H1 (cell line): ENCODE results near the gene ZBTB45. TPM values are rescaled to one million over a fixed set of nuclear protein-coding genes. Genes with fewer than 3 reads are reported as not detected.

Source experiments
- CTCF ChIA-PET: fragments of 300-600 bp; sonication (Branson Sonifier 250); formaldehyde crosslinking; loops from one replicate; lab custom pipeline; 2021; ENCODE audit not compliant: partially characterized antibody; lab: Charles Lee
- POLR2A ChIA-PET: fragments of 300-600 bp; sonication (Branson Sonifier 250); formaldehyde crosslinking; loops from one replicate; lab custom pipeline; 2021; ENCODE audit warnings: inconsistent platforms; ENCODE audit not compliant: partially characterized antibody; lab: Charles Lee
- DNase-seq, 2 experiments: peaks; one replicate each; pipeline versions ENCODE4 v3.0.0 to v3.0.0-alpha.2; 2010 to 2022; ENCODE audit warnings: low spot score in 2 of 2, low read depth in 1 of 2, mixed read lengths in 1 of 2
- FAIRE-seq: peaks from 2 replicates; lab custom pipeline; 2011; peaks lifted over from hg19 to GRCh38; lab: Jason Lieb, UNC
- H2AFZ ChIP-seq: 2 replicates; pipeline ENCODE4 v1.8.1; 2012; ENCODE audit warnings: low read length, inconsistent platforms
- H2AK5ac ChIP-seq: 2 replicates; pipeline ENCODE4 v1.6.1; 2013; ENCODE audit warnings: low read depth, low read length
- H2BK120ac ChIP-seq: replicated peaks from 2 replicates; pipeline ENCODE3; 2013; ENCODE audit warnings: low read depth, low read length, inconsistent platforms
- H2BK12ac ChIP-seq: 2 replicates; pipeline ENCODE4 v1.6.1; 2013; ENCODE audit warnings: low read depth, low read length
- H2BK15ac ChIP-seq: 2 replicates; pipeline ENCODE4 v1.6.1; 2013; ENCODE audit warnings: low read length
- H2BK20ac ChIP-seq: 2 replicates; pipeline ENCODE4 v1.6.1; 2013; ENCODE audit warnings: low read length
- H2BK5ac ChIP-seq: 2 replicates; pipeline ENCODE4 v1.6.1; 2013; ENCODE audit warnings: low read depth, low read length
- H3K14ac ChIP-seq: 2 replicates; pipeline ENCODE4 v1.6.1; 2013; ENCODE audit warnings: inconsistent platforms; ENCODE audit not compliant: insufficient read length
- H3K18ac ChIP-seq: 2 replicates; pipeline ENCODE4 v1.6.1; 2013; ENCODE audit warnings: low read length; ENCODE audit errors: extremely low read depth
- H3K23ac ChIP-seq: 2 replicates; pipeline ENCODE4 v1.6.1; 2013; ENCODE audit warnings: inconsistent platforms; ENCODE audit not compliant: insufficient read length
- H3K23me2 ChIP-seq: 2 replicates; pipeline ENCODE4 v1.6.1; 2013; ENCODE audit warnings: low read depth, low read length
- H3K27ac ChIP-seq: 2 replicates; pipeline ENCODE4 v1.6.1; 2011; ENCODE audit warnings: low read depth, low read length, inconsistent platforms
- H3K27me3 ChIP-seq, 4 experiments: replicated peaks in 1 of 4; 1 replicate in 1 of 4; 2 replicates in 3 of 4; pipeline versions ENCODE4 v1.6.1 to v1.8.1; 2011 to 2013; ENCODE audit warnings: low read length in 3 of 4, mild to moderate bottlenecking in 3 of 4, inconsistent platforms in 2 of 4, mixed read lengths in 2 of 4, moderate library complexity in 1 of 4; ENCODE audit not compliant: control insufficient read depth in 3 of 4, insufficient read depth in 3 of 4; ENCODE audit errors: extremely low read depth in 1 of 4
- H3K36me3 ChIP-seq, 4 experiments: 2 replicates each; pipeline versions ENCODE4 v1.6.1 to v1.8.1; 2011 to 2013; ENCODE audit warnings: mild to moderate bottlenecking in 4 of 4, low read length in 3 of 4, moderate library complexity in 2 of 4, control low read depth in 1 of 4, inconsistent platforms in 1 of 4; ENCODE audit not compliant: insufficient read depth in 4 of 4, control insufficient read depth in 2 of 4
- H3K4ac ChIP-seq: replicated peaks from 2 replicates; pipeline ENCODE3; 2013; ENCODE audit warnings: low read length, low read depth, mixed read lengths, inconsistent platforms; ENCODE audit not compliant: insufficient read length
- H3K4me1 ChIP-seq, 4 experiments: replicated peaks in 1 of 4; 1 replicate in 1 of 4; 2 replicates in 3 of 4; pipeline versions ENCODE4 v1.6.1 to v1.8.1; 2011 to 2013; ENCODE audit warnings: low read length in 3 of 4, inconsistent platforms in 2 of 4, mixed read lengths in 1 of 4; ENCODE audit not compliant: insufficient read depth in 4 of 4, control insufficient read depth in 3 of 4
- H3K4me2 ChIP-seq, 2 experiments: 2 replicates each; pipeline versions ENCODE4 v1.6.1 to v1.8.1; 2011 to 2013; ENCODE audit warnings: low read depth in 2 of 2, low read length in 2 of 2, control low read depth in 1 of 2, inconsistent platforms in 1 of 2, mild to moderate bottlenecking in 1 of 2; ENCODE audit not compliant: insufficient read depth in 1 of 2
- H3K4me3 ChIP-seq, 4 experiments: fragments of 200-600, 300-600 bp in 1 of 4; sonication (generic), shearing (Covaris generic), sonication (Bioruptor Twin) in 1 of 4; 2 replicates each; pipeline versions ENCODE4 v1.5.1 to v1.8.1; 2011 to 2016; ENCODE audit warnings: low read length in 4 of 4, low read depth in 3 of 4, control low read depth in 2 of 4, inconsistent platforms in 2 of 4, mild to moderate bottlenecking in 2 of 4, mixed read lengths in 1 of 4, moderate library complexity in 1 of 4; ENCODE audit not compliant: insufficient read depth in 2 of 4; ENCODE audit errors: extremely low read depth in 1 of 4
- H3K56ac ChIP-seq: replicated peaks from 2 replicates; pipeline ENCODE3; 2013; ENCODE audit warnings: low read depth, mild to moderate bottlenecking, mixed read lengths, low read length, inconsistent platforms; ENCODE audit not compliant: insufficient read length
- H3K79me1 ChIP-seq: 2 replicates; pipeline ENCODE4 v1.6.1; 2013; ENCODE audit warnings: low read depth, low read length, control low read depth
- H3K79me2 ChIP-seq, 2 experiments: 2 replicates each; pipeline versions ENCODE4 v1.6.1 to v1.8.1; 2012 to 2013; ENCODE audit warnings: low read length in 2 of 2, mild to moderate bottlenecking in 2 of 2, inconsistent platforms in 1 of 2; ENCODE audit not compliant: insufficient read depth in 2 of 2, control insufficient read depth in 1 of 2
- H3K9ac ChIP-seq, 4 experiments: replicated peaks in 1 of 4; 1 replicate in 1 of 4; 2 replicates in 3 of 4; pipeline versions ENCODE4 v1.6.1 to v1.8.1; 2011 to 2013; ENCODE audit warnings: low read depth in 3 of 4, low read length in 3 of 4, control low read depth in 2 of 4, mild to moderate bottlenecking in 2 of 4, moderate library complexity in 2 of 4, inconsistent platforms in 1 of 4; ENCODE audit errors: extremely low read depth in 1 of 4
- H3K9me3 ChIP-seq, 2 experiments: 2 replicates each; pipeline versions ENCODE4 v1.6.1 to v1.8.1; 2012 to 2013; ENCODE audit warnings: mild to moderate bottlenecking in 2 of 2, moderate library complexity in 2 of 2, control low read depth in 1 of 2, inconsistent platforms in 1 of 2, low read depth in 1 of 2, low read length in 1 of 2, mixed read lengths in 1 of 2; ENCODE audit not compliant: insufficient read depth in 2 of 2
- H4K20me1 ChIP-seq, 2 experiments: replicated peaks in 1 of 2; 2 replicates each; pipeline versions ENCODE3 to v1.8.1; 2011 to 2013; ENCODE audit warnings: inconsistent platforms in 2 of 2, low read length in 2 of 2, mild to moderate bottlenecking in 1 of 2; ENCODE audit not compliant: insufficient read depth in 2 of 2, control insufficient read depth in 1 of 2
- H4K5ac ChIP-seq: 2 replicates; pipeline ENCODE4 v1.6.1; 2013; ENCODE audit warnings: low read length, low read depth, mixed read lengths, inconsistent platforms; ENCODE audit not compliant: insufficient read length
- H4K8ac ChIP-seq: 2 replicates; pipeline ENCODE4 v1.8.0; 2013; ENCODE audit warnings: mild to moderate bottlenecking, moderate library complexity, low read length, inconsistent platforms; ENCODE audit not compliant: insufficient read depth; ENCODE audit errors: extremely low read depth
- H4K91ac ChIP-seq: replicated peaks from 2 replicates; pipeline ENCODE3; 2013; ENCODE audit warnings: low read length, mixed read lengths, inconsistent platforms; ENCODE audit not compliant: insufficient read length
- FOSL1 ChIP-seq: IDR thresholded peaks from 2 replicates; pipeline ENCODE4 v1.6.1; 2011; ENCODE audit warnings: mild to moderate bottlenecking, low read depth, low read length, moderate library complexity; ENCODE audit not compliant: insufficient read depth
- WGBS, 2 experiments: shearing (Covaris generic) in 1 of 2; methylation state at CpG; one replicate each; pipeline versions ENCODE4 v1.1.6 to v1.1.7; 2013 to 2015; ENCODE audit warnings: low lambda C conversion rate in 2 of 2, mixed read lengths in 2 of 2, inconsistent platforms in 1 of 2, low coverage in 1 of 2, missing lambda C conversion rate in 1 of 2; ENCODE audit not compliant: insufficient replicate concordance in 2 of 2, insufficient coverage in 1 of 2, insufficient read length in 1 of 2; ENCODE audit errors: extremely low coverage in 1 of 2, missing lambda C conversion rate in 1 of 2; 5-methylcytosine and 5-hydroxymethylcytosine counted together
- polyA plus RNA-seq, 7 experiments: library from polyadenylated mRNA; depleted of rRNA in 3 of 7; stranded (reverse) in 5 of 7; unstranded in 2 of 7; fragments of >200 nt in 5 of 7; fragments of 200-250 nt in 2 of 7; gene quantifications; 1 replicate in 5 of 7; 2 replicates in 1 of 7; 4 replicates in 1 of 7; pipeline versions ENCODE4 v1.2.1 to v1.2.3, GENCODE V29; 2011 to 2013; ENCODE audit warnings: missing spikeins in 2 of 7, mixed read lengths in 2 of 7
- total RNA-seq: library from RNA; stranded (reverse); fragmentation: NEBNext Ultra II Directional; extraction: Animal tissue kit (Norgen Biotek cat#: 25700); gene quantifications from 2 replicates; pipeline ENCODE4 v1.2.1, GENCODE V29; 2021

The ZBTB45 gene
- total and polyA plus RNA-seq, 2 of the 8 experiments (the other 6 are each of a cell fraction or from before 2014, with no cell fraction given), result 16.9 to 17.2 TPM

DNA sequence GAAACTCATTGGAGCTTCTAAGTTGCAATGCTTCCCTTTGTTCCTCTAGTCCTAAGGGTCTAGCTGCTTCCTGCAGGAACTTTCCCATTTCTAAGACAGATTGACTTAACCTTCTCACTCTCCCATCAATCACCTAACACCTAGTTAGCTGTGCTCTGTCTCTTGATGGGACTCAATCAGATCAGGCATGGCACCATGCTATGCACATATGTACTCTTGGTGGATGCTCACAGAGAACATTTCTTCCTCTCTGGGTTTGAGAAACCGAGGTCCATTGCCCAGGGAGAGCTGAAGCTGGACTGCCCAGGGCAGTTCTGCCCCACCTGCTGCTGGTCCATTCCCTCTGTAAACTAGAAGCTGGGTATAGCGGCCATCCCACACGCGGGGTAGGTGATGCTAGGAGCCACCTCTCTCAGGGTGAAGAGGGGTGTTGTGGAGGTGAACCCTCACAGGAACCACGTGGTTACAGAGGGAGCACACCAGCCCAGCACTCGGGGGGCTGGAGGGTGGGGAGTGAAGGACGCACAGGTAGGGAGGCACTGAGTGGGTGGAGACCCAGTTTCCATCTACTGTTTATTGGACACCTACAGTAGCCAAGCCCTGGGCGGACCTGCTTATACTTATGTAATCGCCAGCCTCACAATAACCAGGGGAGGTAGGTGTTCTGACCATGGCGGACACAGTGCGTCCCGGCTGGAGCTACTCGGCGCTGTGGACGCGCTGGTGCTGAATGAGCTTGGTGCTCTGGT lies 41.9 kb upstream of the ZBTB45 start:
- H3K4me1 ChIP-seq, result peaks cover 0 to 35% (median 15%) of the 10 kb centered on the region in 4 experiments; a peak in 6 of 7 replicates
- peak overlapping the region; percentile 73 for H3K4ac ChIP-seq
- H2BK12ac ChIP-seq, result 0 out of 2 replicates have a peak overlapping the region, but pooled peaks have one; percentile 27
- ChIA-PET CTCF (interaction anchor here (1.0 to 7.3 kb wide), 7 partner anchors 11 to 47 kb away, joined by 3 to 35 read pairs (median 5); partner anchors contain the start of gene ZBTB45), POLR2A (interaction anchor here (0.5 to 17.2 kb wide), 7 partner anchors 9 to 325 kb away, joined by 3 to 434 read pairs (median 21); partner anchors contain the start of genes CHMP2A, MZF1, SLC27A5 and TRIM28)
- H3K79me2 ChIP-seq, result peaks cover 7 to 15% of the 10 kb centered on the region in 2 experiments
- no peak overlapping the region for H2BK20ac ChIP-seq
- H3K36me3 ChIP-seq, result peaks cover 3 to 5% (median 4%) of the 10 kb centered on the region in 4 experiments
- peak overlapping the region; percentile 69 to 86 for H3K4me2 ChIP-seq
- peaks cover 0 to 7% of the 10 kb centered on the region in 2 experiments for H4K20me1 ChIP-seq
- H3K79me1 ChIP-seq, result no peaks in the 10 kb centered on the region; the same call in 1 of the 2 replicates
- H4K91ac ChIP-seq, result peak overlapping the region; percentile 68
- DNase-seq, result no peak
- peak overlapping the region; percentile 84; the same call in 1 of the 2 replicates for H2AK5ac ChIP-seq
- no peak for FAIRE-seq
- H2AFZ ChIP-seq, result no peak overlapping the region
- no peak overlapping the region for H3K14ac ChIP-seq
- no peak overlapping the region for H3K56ac ChIP-seq
- H4K5ac ChIP-seq, result no peak overlapping the region
- no peak overlapping the region for H2BK15ac ChIP-seq
- H4K8ac ChIP-seq, result no peak overlapping the region; the same call in none of the 2 replicates
- H3K23me2 ChIP-seq, result peaks cover 26% of the 10 kb centered on the region
- peaks cover 0 to 16% (median 6%) of the 10 kb centered on the region in 4 experiments; a peak in 4 of 7 replicates for H3K27me3 ChIP-seq
- H3K9ac ChIP-seq, result peak overlapping the region in 1 of 4 experiments; percentile 42; a peak in 1 of 7 replicates
- no peak overlapping the region for H2BK120ac ChIP-seq
- H3K4me3 ChIP-seq, result peak overlapping the region in 1 of 4 experiments; percentile 55; a peak in 1 of 8 replicates
- no peaks in the 10 kb centered on the region for H3K9me3 ChIP-seq
- 94% methylated on average over 15 of the region's 16 CpGs; no CpG with 5 or more reads in 1 of the 2 experiments for WGBS, 2 experiments
- no peak overlapping the region for H3K23ac ChIP-seq
- TF ChIP-seq FOSL1, result no peak
- H3K18ac ChIP-seq, result no peak overlapping the region
- H3K27ac ChIP-seq, result no peak overlapping the region
- H2BK5ac ChIP-seq, result peak overlapping the region; percentile 52; the same call in 1 of the 2 replicates
